ENCODE measurements around the gene FGF18.

GRCh38 chr5:171484460-171484899 lies 65.0 kb downstream of the FGF18 start:
- TF ChIP-seq, protein P1, sequence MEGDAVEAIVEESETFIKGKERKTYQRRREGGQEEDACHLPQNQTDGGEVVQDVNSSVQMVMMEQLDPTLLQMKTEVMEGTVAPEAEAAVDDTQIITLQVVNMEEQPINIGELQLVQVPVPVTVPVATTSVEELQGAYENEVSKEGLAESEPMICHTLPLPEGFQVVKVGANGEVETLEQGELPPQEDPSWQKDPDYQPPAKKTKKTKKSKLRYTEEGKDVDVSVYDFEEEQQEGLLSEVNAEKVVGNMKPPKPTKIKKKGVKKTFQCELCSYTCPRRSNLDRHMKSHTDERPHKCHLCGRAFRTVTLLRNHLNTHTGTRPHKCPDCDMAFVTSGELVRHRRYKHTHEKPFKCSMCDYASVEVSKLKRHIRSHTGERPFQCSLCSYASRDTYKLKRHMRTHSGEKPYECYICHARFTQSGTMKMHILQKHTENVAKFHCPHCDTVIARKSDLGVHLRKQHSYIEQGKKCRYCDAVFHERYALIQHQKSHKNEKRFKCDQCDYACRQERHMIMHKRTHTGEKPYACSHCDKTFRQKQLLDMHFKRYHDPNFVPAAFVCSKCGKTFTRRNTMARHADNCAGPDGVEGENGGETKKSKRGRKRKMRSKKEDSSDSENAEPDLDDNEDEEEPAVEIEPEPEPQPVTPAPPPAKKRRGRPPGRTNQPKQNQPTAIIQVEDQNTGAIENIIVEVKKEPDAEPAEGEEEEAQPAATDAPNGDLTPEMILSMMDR (IDR thresholded peaks at IDR 0.05), result peak; percentile 81
- no peak for TF ChIP-seq EZH2 (IDR thresholded peaks at IDR 0.05)

Measured in neural progenitor cell (in vitro differentiated cells).